ENCODE data around the gene FTMT. TPM values are rescaled to one million over a fixed set of nuclear protein-coding genes. Genes with fewer than 3 reads are reported as not detected.
"Not testable (repeated sequence)": the region's sequence is repeated elsewhere in the genome, so short reads cannot be mapped to it uniquely, and the experiment has no call there.

The FTMT gene
- not detected for total RNA-seq

- Histone ChIP-seq H3K4me3 (no peak within 1 kb of the TSS), H3K9me3 (no peaks in the 10 kb centered on the region), H3K4me1 (no peaks in the 10 kb centered on the region), H3K36me3 (no peaks in the 10 kb centered on the region), H3K27me3 (no peaks in the 10 kb centered on the region), H3K27ac (no peak within 1 kb of the TSS)
- no peak for TF ChIP-seq CTCF (IDR thresholded peaks at IDR 0.05)
- no peak for DNase-seq
- intact Hi-C loops (cut with DNase I; ENCODE audit: low total_unique reads) = no loop called here
Observed at GRCh38 chr5:121851643-121852574, at the start of gene FTMT. Gene FTMT (plus strand): TSS chr5:121851882. CDS start chr5:121851964, 82 bp downstream.

GRCh38 chr5:121805251-121805650 is 46.4 kb upstream of the FTMT start:
- H3K27ac ChIP-seq; H3K9me3 ChIP-seq; intact Hi-C loops (cut with DNase I; ENCODE audit: low total_unique reads); H3K36me3 ChIP-seq; DNase-seq; H3K4me1 ChIP-seq; H3K4me3 ChIP-seq; H3K27me3 ChIP-seq: not testable (repeated sequence)

- no peak overlapping the region for H3K4me3 ChIP-seq
Observed at GRCh38 chr5:121805911-121806310, 45.8 kb upstream of the FTMT start.

GRCh38 chr5:121816164-121816563 is 35.5 kb upstream of the FTMT start:
- intact Hi-C loops (cut with DNase I; ENCODE audit: low total_unique reads) = no loop called here
- no peak overlapping the region for H3K27ac ChIP-seq
- TF ChIP-seq POLR2A (IDR thresholded peaks at IDR 0.05) (no peak), CTCF (IDR thresholded peaks at IDR 0.05) (no peak)
- no peaks in the 10 kb centered on the region for H3K36me3 ChIP-seq
- no peaks in the 10 kb centered on the region for H3K4me1 ChIP-seq
- H3K9me3 ChIP-seq = no peaks in the 10 kb centered on the region
- no peak overlapping the region for H3K4me3 ChIP-seq
- no peaks in the 10 kb centered on the region for H3K27me3 ChIP-seq
- DNase-seq = no peak

More at GRCh38 chr5:121805911-121806310, 45.8 kb upstream of the FTMT start:
- TF ChIP-seq CTCF (IDR thresholded peaks at IDR 0.05) = no peak
- TF ChIP-seq POLR2A (IDR thresholded peaks at IDR 0.05) = no peak
- no peaks in the 10 kb centered on the region for H3K4me1 ChIP-seq
- DNase-seq = no peak
- H3K27ac ChIP-seq = no peak overlapping the region
- no peaks in the 10 kb centered on the region for H3K9me3 ChIP-seq
- H3K36me3 ChIP-seq = no peaks in the 10 kb centered on the region
- no peaks in the 10 kb centered on the region for H3K27me3 ChIP-seq
- intact Hi-C loops (cut with DNase I; ENCODE audit: low total_unique reads) = no loop called here

- intact Hi-C loops (cut with DNase I; ENCODE audit: low total_unique reads) = no loop called here
- H3K4me1 ChIP-seq = no peaks in the 10 kb centered on the region
- no peak overlapping the region for H3K27ac ChIP-seq
- TF ChIP-seq POLR2A (IDR thresholded peaks at IDR 0.05) = no peak
- TF ChIP-seq CTCF (IDR thresholded peaks at IDR 0.05) = no peak
- H3K27me3 ChIP-seq = no peaks in the 10 kb centered on the region
- H3K4me3 ChIP-seq = no peak overlapping the region
- no peak for DNase-seq
- no peaks in the 10 kb centered on the region for H3K9me3 ChIP-seq
- H3K36me3 ChIP-seq = no peaks in the 10 kb centered on the region
Observed at GRCh38 chr5:121819682-121820261, 31.9 kb upstream of the FTMT start.

All from uterus (tissue), 4 donors.